Neuron (in vitro differentiated cells): ENCODE data around the gene LRIG1.

ENCODE experiments used
- H2AFZ ChIP-seq: one replicate; pipeline ENCODE4 v1.6.1; 2013; ENCODE audit warnings: low read depth, mild to moderate bottlenecking, inconsistent platforms, low read length, moderate library complexity
- H3K27me3 ChIP-seq: one replicate; pipeline ENCODE4 v1.6.1; 2013; ENCODE audit warnings: low read length; ENCODE audit not compliant: insufficient read depth
- H3K36me3 ChIP-seq: one replicate; pipeline ENCODE4 v1.6.1; 2013; ENCODE audit warnings: low read length; ENCODE audit not compliant: insufficient read depth
- H3K4me1 ChIP-seq: one replicate; pipeline ENCODE4 v1.6.1; 2013; ENCODE audit warnings: low read length; ENCODE audit not compliant: insufficient read depth
- H3K4me3 ChIP-seq: 2 replicates; pipeline ENCODE4 v1.5.1; 2013; ENCODE audit warnings: mild to moderate bottlenecking, low read length, moderate library complexity
- H3K9me3 ChIP-seq: one replicate; pipeline ENCODE4 v1.6.1; 2013; ENCODE audit warnings: low read length

Gene LRIG1

DNA sequence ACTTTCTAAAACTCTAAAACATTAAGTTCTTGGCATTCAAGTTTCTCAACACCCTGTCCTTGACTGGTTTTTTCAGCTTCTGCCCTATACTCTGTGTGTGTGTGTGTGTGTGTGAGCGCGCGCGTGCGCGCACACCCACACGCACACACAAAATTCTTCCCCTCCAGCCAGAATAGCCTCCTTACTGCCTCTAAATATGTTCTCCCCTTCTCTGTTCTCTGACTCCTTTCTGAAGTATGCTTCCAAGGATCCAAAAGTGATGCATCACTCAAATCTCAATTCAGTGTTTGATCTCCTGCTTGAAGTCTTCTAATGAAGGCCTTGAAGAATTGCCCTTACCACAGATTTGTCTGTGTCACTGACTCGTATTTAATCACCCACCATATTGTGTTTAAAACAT lies 150.2 kb downstream of the LRIG1 start:
- no peaks in the 10 kb centered on the region for H3K36me3 ChIP-seq
- no peak overlapping the region for H3K4me3 ChIP-seq
- no peak overlapping the region for H2AFZ ChIP-seq
- no peaks in the 10 kb centered on the region for H3K9me3 ChIP-seq
- H3K4me1 ChIP-seq: no peaks in the 10 kb centered on the region
- no peaks in the 10 kb centered on the region for H3K27me3 ChIP-seq

DNA sequence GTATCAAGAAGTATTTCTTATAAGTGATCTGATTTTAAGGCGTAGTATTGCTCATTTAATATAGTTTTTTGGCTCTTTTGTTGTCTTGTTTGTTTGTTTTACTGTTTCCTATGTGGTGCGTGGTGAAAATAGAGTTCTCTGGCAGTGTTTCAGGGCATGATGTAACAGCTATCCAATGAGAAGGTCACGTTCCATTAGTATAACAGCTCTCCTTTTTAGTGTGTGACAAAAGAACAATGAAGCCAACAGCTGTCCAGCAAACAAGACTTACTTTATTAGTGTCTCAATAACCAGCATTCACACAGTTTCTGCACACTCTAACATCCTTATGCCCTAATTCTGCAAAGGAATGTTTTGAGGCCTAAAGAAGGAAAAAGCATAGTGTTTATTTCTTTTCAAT lies 152.1 kb downstream of the LRIG1 start:
- Histone ChIP-seq H3K9me3 (no peaks in the 10 kb centered on the region), H3K27me3 (no peaks in the 10 kb centered on the region), H3K4me1 (no peaks in the 10 kb centered on the region)

DNA sequence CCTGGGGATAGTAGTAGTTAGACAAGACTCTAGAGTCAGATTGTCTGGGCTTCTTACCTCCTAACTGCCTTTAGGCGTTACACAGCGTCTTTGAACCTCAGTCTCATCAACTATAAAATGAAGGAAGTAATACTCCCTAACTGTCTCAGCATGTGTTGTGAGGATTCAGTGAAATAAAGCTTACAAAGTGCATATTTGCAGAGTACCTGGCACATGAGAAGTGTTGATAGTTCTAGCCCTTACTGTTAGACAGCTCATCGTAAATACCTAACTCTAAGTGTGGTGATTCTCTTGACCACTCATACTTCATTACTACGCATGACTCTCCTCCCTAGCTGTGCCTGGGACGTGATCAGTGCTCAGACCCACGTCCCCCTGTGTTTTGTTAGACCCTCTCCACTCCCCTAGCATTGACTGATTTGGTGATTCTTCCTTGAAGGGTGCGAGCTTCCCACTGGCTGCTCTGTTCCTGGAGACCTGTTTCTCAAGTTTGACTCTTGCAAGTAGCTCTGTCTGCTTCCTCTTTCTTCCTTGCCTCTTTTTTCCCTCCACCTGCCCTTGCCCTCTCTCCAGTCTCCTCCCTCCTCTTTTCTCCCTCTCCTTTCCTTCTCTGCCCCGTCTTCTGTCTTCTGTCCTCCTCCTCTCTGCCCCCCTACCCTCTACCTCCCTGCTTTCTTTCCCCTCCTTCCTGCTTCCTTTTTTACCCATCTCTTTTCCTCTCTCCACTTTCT lies 155.8 kb downstream of the LRIG1 start:
- H3K4me1 ChIP-seq: no peaks in the 10 kb centered on the region
- no peaks in the 10 kb centered on the region for H3K36me3 ChIP-seq
- no peak overlapping the region for H2AFZ ChIP-seq
- H3K9me3 ChIP-seq: no peaks in the 10 kb centered on the region
- no peak overlapping the region for H3K4me3 ChIP-seq
- no peaks in the 10 kb centered on the region for H3K27me3 ChIP-seq

More for the DNA sequence above, 152.1 kb downstream of the LRIG1 start:
- H3K4me3 ChIP-seq: no peak overlapping the region
- no peak overlapping the region for H2AFZ ChIP-seq
- no peaks in the 10 kb centered on the region for H3K36me3 ChIP-seq

GRCh38 chr3:66344391-66344811 lies 156.4 kb downstream of the LRIG1 start:
- no peaks in the 10 kb centered on the region for H3K27me3 ChIP-seq
- no peak overlapping the region for H2AFZ ChIP-seq
- H3K9me3 ChIP-seq: no peaks in the 10 kb centered on the region
- H3K36me3 ChIP-seq: no peaks in the 10 kb centered on the region
- H3K4me3 ChIP-seq: no peak overlapping the region
- H3K4me1 ChIP-seq: no peaks in the 10 kb centered on the region

DNA sequence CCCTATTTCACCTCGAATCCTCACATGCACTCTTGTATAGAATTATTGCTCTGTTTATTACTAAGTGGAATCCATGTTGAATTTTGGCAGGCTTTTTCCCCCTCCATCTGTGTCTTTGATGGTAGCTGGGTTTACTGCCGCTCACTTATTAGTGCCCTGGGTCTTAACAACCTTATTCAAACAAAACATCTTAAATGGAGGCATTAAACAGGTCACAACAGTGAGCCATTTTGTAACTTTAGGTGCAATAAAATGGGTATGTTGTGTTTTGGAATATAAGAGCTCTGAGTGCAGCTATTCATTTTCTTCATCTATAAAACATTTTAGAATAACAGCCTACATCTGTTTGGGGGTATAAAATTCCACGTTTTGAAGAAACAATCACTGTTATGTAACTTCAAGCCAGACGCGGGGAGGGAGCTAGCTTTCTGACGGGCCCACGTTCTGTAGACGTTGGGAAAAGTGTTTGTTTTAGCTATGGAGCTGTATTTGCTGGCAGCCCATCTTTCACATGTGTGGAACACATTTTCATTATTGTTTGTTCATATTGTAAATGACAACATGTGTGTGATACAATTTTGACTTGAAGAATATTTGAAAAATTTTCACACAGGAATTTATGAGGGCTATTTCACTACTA lies 158.0 kb downstream of the LRIG1 start:
- H3K4me3 ChIP-seq: no peak overlapping the region
- H3K4me1 ChIP-seq: no peaks in the 10 kb centered on the region
- H3K9me3 ChIP-seq: no peaks in the 10 kb centered on the region
- H3K36me3 ChIP-seq: no peaks in the 10 kb centered on the region
- no peak overlapping the region for H2AFZ ChIP-seq
- no peaks in the 10 kb centered on the region for H3K27me3 ChIP-seq

DNA sequence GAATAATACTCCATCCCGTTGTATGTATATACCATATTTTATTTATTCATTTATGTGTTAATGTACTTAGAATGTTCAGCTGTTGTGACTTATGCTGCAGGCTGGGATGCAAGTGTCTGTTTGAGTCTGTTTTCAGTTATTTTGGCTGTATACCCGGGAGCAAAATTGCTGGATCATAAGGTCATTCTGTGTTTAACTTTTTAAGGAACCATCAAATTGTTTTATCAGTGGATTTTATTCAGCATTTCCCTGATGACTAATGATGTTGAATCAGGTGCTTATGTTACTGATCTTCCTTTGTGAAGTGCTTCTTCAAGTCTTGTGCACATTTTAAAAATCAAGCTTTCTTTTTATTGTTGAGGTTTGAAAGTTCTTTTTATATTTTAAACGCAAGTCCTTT lies 161.9 kb downstream of the LRIG1 start:
- Histone ChIP-seq H3K4me3 (no peak overlapping the region), H3K27me3 (no peaks in the 10 kb centered on the region), H3K36me3 (no peaks in the 10 kb centered on the region), H2AFZ (no peak overlapping the region), H3K4me1 (peaks cover 18% of the 10 kb centered on the region), H3K9me3 (no peaks in the 10 kb centered on the region)

DNA sequence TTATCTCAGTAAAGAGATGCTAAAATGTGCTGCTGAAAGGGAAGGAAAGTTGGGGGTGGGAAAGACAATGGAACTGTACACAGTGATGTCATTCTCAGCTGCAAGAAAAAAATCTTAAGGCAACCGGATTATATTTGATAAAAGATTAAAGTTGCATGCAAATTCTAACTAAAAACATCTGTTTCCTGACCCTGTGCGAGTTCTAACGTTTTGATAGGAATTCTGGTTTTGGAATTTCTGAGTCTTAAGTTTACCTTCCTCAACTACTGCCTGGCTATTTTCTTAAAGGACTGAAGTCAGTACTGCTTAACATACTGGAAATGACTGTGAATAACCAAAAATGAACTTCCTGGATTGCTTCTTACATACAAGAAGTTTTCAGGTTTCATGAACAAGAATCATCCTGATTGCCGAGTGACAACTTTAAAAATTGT lies 164.5 kb downstream of the LRIG1 start:
- Histone ChIP-seq H2AFZ (no peak overlapping the region), H3K4me1 (peaks cover 18% of the 10 kb centered on the region), H3K36me3 (no peaks in the 10 kb centered on the region), H3K9me3 (no peaks in the 10 kb centered on the region), H3K4me3 (no peak overlapping the region), H3K27me3 (no peaks in the 10 kb centered on the region)

- Histone ChIP-seq H2AFZ (no peak overlapping the region), H3K4me1 (peaks cover 18% of the 10 kb centered on the region), H3K9me3 (no peaks in the 10 kb centered on the region), H3K4me3 (no peak overlapping the region), H3K27me3 (no peaks in the 10 kb centered on the region), H3K36me3 (no peaks in the 10 kb centered on the region)
Measured at GRCh38 chr3:66335671-66336070, 165.2 kb downstream of the LRIG1 start.
